Posterior cingulate gyrus (tissue), 11 donors: ENCODE measurements around the gene OS9.
"Not testable (repeated sequence)": the region's sequence is repeated elsewhere in the genome, so short reads cannot be mapped to it uniquely, and the experiment has no call there.

Source experiments
- DNase-seq, 10 donors: peaks; one replicate each; pipeline versions ENCODE4 v3.0.0 to v3.0.0-alpha.2; 2020 to 2021; ENCODE audit warnings: mixed read lengths in 3 of 10
- intact Hi-C: fragments of 100-400 bp; cut with DNase I; formaldehyde crosslinking; loops from one replicate; pipeline ENCODE4 v1.15.1; 2023

The OS9 gene

GRCh38 chr12:57721846-57722608 is 28.1 kb downstream of the OS9 start:
- intact Hi-C loops, result not testable (repeated sequence)
- peak in 2 of 10 donors; percentile 54 to 62 for DNase-seq

GRCh38 chr12:57722716-57723629 is 29.0 kb downstream of the OS9 start:
- intact Hi-C loops, result no loop called here
- peak in 1 of 10 donors; percentile 66 for DNase-seq

- intact Hi-C loops, result no loop called here
Measured at GRCh38 chr12:57723630-57723962, 29.7 kb downstream of the OS9 start.

GRCh38 chr12:57724003-57724935 is 30.3 kb downstream of the OS9 start:
- DNase-seq, result peak in 2 of 10 donors; percentile 62 to 70
- intact Hi-C loops, result no loop called here

More at GRCh38 chr12:57723630-57723962, 29.7 kb downstream of the OS9 start:
- DNase-seq, result no peak

GRCh38 chr12:57724936-57725740 is 31.2 kb downstream of the OS9 start:
- DNase-seq, result peak in 1 of 10 donors; percentile 44
- intact Hi-C loops, result no loop called here

- no peak for DNase-seq
- intact Hi-C loops, result no loop called here
Measured at GRCh38 chr12:57725851-57726150, 31.9 kb downstream of the OS9 start.

GRCh38 chr12:57726151-57726883 is 32.4 kb downstream of the OS9 start:
- intact Hi-C loops, result no loop called here
- peak in 8 of 10 donors; percentile 50 to 95 (median 69) for DNase-seq

GRCh38 chr12:57726884-57727757 is 33.2 kb downstream of the OS9 start:
- intact Hi-C loops, result no loop called here
- DNase-seq, result peak in 3 of 10 donors; percentile 31 to 89 (median 85)

- intact Hi-C loops, result no loop called here
- DNase-seq, result peak in 3 of 10 donors; percentile 8 to 88 (median 69)
Measured at GRCh38 chr12:57727758-57728395, 33.9 kb downstream of the OS9 start.

GRCh38 chr12:57729321-57729844 is 35.5 kb downstream of the OS9 start:
- DNase-seq, result peak in 1 of 10 donors; percentile 50
- intact Hi-C loops, result no loop called here

- DNase-seq, result peak in 1 of 10 donors; percentile 51
- intact Hi-C loops, result no loop called here
Measured at GRCh38 chr12:57730336-57731067, 36.6 kb downstream of the OS9 start.

GRCh38 chr12:57731411-57732080 is 37.6 kb downstream of the OS9 start:
- intact Hi-C loops, result no loop called here
- peak in 1 of 10 donors; percentile 47 for DNase-seq

- peak in 1 of 10 donors; percentile 26 for DNase-seq
- intact Hi-C loops, result no loop called here
Measured at GRCh38 chr12:57732270-57732669, 38.3 kb downstream of the OS9 start.

GRCh38 chr12:57732726-57733593 is 39.0 kb downstream of the OS9 start:
- peak in 2 of 10 donors; percentile 2 to 70 for DNase-seq
- intact Hi-C loops, result no loop called here

GRCh38 chr12:57733928-57734327 is 40.0 kb downstream of the OS9 start:
- intact Hi-C loops, result no loop called here
- peak in 1 of 10 donors; percentile 56 for DNase-seq
